CD4-positive, alpha-beta T cell (primary cell): ENCODE data around the gene SNORC. TPM values are rescaled to one million over a fixed set of nuclear protein-coding genes. Genes with fewer than 3 reads are reported as not detected.

Source experiments
- ATAC-seq: fragments of 200-7000 bp; cut with Tn5 transposase; one replicate; pipeline ENCODE4 v1.10.0; 2022; ENCODE audit warnings: mild to moderate bottlenecking; ENCODE audit not compliant: poor library complexity
- CTCF ChIA-PET: fragments of 350-600 bp; sonication (Branson Sonifier 250); formaldehyde crosslinking; loops from one replicate; lab custom pipeline; 2021; ENCODE audit warnings: antibody characterized with exemption, inconsistent platforms; lab: Charles Lee
- POLR2A ChIA-PET: fragments of 350-600 bp; sonication (Branson Sonifier 250); formaldehyde crosslinking; loops from one replicate; lab custom pipeline; 2021; ENCODE audit warnings: antibody characterized with exemption, inconsistent platforms; lab: Charles Lee
- DNase-seq, 14 experiments: peaks; one replicate each; pipeline ENCODE4 v3.0.0-alpha.2; 2013 to 2020; ENCODE audit warnings: mixed read lengths in 2 of 14
- H3K27ac ChIP-seq, 2 donors: one replicate each; pipeline versions ENCODE4 v1.5.1 to v1.7.0; 2013; ENCODE audit warnings: low read length in 2 of 2, low read depth in 1 of 2, mild to moderate bottlenecking in 1 of 2
- H3K27me3 ChIP-seq, 2 experiments: 1 replicate in 1 of 2; 2 replicates in 1 of 2; pipeline versions ENCODE4 v1.6.1 to v1.7.0; 2013; ENCODE audit warnings: low read length in 2 of 2, control low read depth in 1 of 2, mild to moderate bottlenecking in 1 of 2, moderate library complexity in 1 of 2; ENCODE audit not compliant: insufficient read depth in 2 of 2, control insufficient read depth in 1 of 2
- H3K36me3 ChIP-seq: one replicate; pipeline ENCODE4 v1.6.1; 2013; ENCODE audit warnings: low read length, control low read depth; ENCODE audit not compliant: insufficient read depth
- H3K4me1 ChIP-seq: one replicate; pipeline ENCODE4 v1.6.1; 2013; ENCODE audit warnings: low read length, control low read depth; ENCODE audit not compliant: insufficient read depth
- H3K4me3 ChIP-seq: one replicate; pipeline ENCODE4 v1.5.1; 2013; ENCODE audit warnings: mild to moderate bottlenecking, low read length, moderate library complexity
- H3K9me3 ChIP-seq, 2 experiments: 1 replicate in 1 of 2; 2 replicates in 1 of 2; pipeline versions ENCODE4 v1.6.1 to v1.7.0; 2013; ENCODE audit warnings: low read length in 2 of 2, mild to moderate bottlenecking in 2 of 2, control low read depth in 1 of 2, moderate library complexity in 1 of 2; ENCODE audit not compliant: control insufficient read depth in 1 of 2, insufficient read depth in 1 of 2
- H3K27ac Mint-ChIP-seq: one replicate; pipeline ENCODE4 v1.8.0; 2020; ENCODE audit warnings: mixed read lengths
- H3K27me3 Mint-ChIP-seq: one replicate; pipeline ENCODE4 v1.8.0; 2021; ENCODE audit warnings: mixed read lengths
- H3K36me3 Mint-ChIP-seq: one replicate; pipeline ENCODE4 v1.8.0; 2021; ENCODE audit warnings: low read depth, mixed read lengths
- H3K4me1 Mint-ChIP-seq: one replicate; pipeline ENCODE4 v1.8.0; 2021; ENCODE audit warnings: low read depth, mixed read lengths
- H3K4me3 Mint-ChIP-seq: one replicate; pipeline ENCODE4 v1.8.0; 2020; ENCODE audit warnings: mild to moderate bottlenecking, mixed read lengths
- H3K9me3 Mint-ChIP-seq: one replicate; pipeline ENCODE4 v1.8.0; 2020; ENCODE audit warnings: mixed read lengths
- intact Hi-C, 2 experiments: fragments of 100-400 bp; cut with DNase I in 1 of 2; cut with micrococcal nuclease in 1 of 2; formaldehyde crosslinking; loops; one replicate each; pipeline versions ENCODE4 v1.15.1 to v1.9.0; 2023 to 2025; cut with DNase I, micrococcal nuclease
- polyA plus RNA-seq, 2 donors: library from polyadenylated mRNA; unstranded; fragments of 120-200 nt; gene quantifications; one replicate each; pipeline ENCODE4 v1.2.1, GENCODE V29; 2013
- total RNA-seq, 174 experiments: library from RNA in 2 of 174; stranded (reverse) in 2 of 174; gene quantifications; one replicate each; pipeline ENCODE4 v1.2.3 and lab custom pipeline; 2021 to 2026
- TF ChIP-seq, protein P1 (sequence below): fragments of 200-600 bp; IDR thresholded peaks from one replicate; pipeline ENCODE4 v1.8.0; 2022; ENCODE audit warnings: antibody characterized with exemption, mild to moderate bottlenecking

Gene SNORC
- total RNA-seq: 1 to 10 TPM; 1.2 TPM
- 0.40 TPM for polyA plus RNA-seq (2013, experiment 1 of 2)
- 0.79 TPM for polyA plus RNA-seq (2013, experiment 2 of 2)
- total RNA-seq (lab: John Stamatoyannopoulos, UW): 0.13 to 3.4 (median 0.86) reads per million in 172 experiments

DNA sequence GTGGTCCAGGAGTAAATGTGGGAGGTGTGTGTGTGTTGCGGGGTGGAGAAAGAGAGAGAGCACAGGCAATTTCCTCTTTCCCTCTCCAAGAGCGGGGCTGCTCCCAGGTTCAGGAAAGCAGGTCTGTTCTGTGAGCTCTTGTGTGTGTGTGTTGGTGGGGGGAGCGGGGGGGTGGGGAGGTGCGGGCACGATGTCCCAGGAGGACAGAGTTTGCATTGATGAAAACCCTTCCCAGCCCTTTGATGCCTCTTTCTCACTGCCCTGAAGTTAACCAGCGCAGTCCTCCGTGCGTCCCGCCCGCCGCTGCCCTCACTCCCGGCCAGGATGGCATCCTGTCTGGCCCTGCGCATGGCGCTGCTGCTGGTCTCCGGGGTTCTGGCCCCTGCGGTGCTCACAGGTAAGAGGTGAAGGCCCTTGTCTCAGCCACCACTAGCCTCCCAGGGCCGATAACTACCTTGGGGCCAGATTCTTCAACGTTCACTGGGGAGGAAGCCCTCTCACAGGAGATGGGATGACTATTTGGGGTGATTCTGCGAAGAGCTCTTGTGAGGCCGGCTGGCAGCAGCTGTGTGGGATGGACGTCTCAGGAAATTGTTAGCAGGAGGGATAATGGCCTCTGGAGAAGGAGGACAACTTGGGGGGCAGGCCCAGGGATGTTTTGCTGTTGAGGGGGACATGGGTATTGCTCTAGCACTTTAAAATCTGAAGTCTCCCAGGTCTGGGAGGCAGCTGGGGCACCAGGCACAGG lies at the start of gene SNORC:
TSS of gene SNORC (plus strand) at position 247 of the 748 bp plus-strand sequence. CDS start at position 325, 78 bp downstream.
- Mint-ChIP-seq H3K4me1 (peaks cover 3% of the 10 kb centered on the region), H3K27ac (no peak within 1 kb of the TSS), H3K4me3 (no peak within 1 kb of the TSS), H3K36me3 (no peaks in the 10 kb centered on the region), H3K9me3 (no peaks in the 10 kb centered on the region), H3K27me3 (peaks cover 10% of the 10 kb centered on the region)
- Histone ChIP-seq H3K9me3 (no peaks in the 10 kb centered on the region), H3K36me3 (no peaks in the 10 kb centered on the region), H3K27me3 (peaks cover 11 to 13% of the 10 kb centered on the region in 2 experiments), H3K27ac (no peak within 1 kb of the TSS), H3K4me3 (no peak within 1 kb of the TSS), H3K4me1 (no peaks in the 10 kb centered on the region)
- TF ChIP-seq, protein P1, sequence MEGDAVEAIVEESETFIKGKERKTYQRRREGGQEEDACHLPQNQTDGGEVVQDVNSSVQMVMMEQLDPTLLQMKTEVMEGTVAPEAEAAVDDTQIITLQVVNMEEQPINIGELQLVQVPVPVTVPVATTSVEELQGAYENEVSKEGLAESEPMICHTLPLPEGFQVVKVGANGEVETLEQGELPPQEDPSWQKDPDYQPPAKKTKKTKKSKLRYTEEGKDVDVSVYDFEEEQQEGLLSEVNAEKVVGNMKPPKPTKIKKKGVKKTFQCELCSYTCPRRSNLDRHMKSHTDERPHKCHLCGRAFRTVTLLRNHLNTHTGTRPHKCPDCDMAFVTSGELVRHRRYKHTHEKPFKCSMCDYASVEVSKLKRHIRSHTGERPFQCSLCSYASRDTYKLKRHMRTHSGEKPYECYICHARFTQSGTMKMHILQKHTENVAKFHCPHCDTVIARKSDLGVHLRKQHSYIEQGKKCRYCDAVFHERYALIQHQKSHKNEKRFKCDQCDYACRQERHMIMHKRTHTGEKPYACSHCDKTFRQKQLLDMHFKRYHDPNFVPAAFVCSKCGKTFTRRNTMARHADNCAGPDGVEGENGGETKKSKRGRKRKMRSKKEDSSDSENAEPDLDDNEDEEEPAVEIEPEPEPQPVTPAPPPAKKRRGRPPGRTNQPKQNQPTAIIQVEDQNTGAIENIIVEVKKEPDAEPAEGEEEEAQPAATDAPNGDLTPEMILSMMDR: no peak
- ATAC-seq: no peak
- intact Hi-C loops: no loop called here
- POLR2A ChIA-PET: interaction anchor here (0.5 kb wide), 1 partner anchor 10 kb away, joined by 3 read pairs; no protein-coding TSS in a partner anchor
- CTCF ChIA-PET: no interaction called here
- DNase-seq: no peak

DNA sequence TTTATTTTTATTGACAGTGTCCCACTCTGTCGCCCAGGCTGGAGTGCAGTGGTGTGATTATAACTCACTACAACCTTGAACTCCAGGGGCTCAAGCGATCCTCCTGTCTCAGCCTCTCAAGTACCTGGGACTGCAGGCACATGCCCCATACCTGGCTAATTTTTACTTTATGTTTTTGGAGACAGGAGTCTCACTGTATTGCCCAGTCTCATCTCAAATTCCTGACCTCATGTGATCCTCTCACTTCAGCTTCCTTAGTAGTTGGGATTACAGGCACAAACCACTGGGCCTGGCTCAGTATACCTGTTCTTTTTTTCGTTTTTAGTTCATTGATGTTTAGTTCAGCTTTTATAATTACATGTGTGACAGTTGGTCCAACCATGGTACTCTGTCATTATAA lies 40.1 kb upstream of the SNORC start:
- intact Hi-C loops: no loop called here
- Mint-ChIP-seq H3K27ac (no peak overlapping the region), H3K4me1 (peaks cover 5% of the 10 kb centered on the region), H3K27me3 (no peaks in the 10 kb centered on the region), H3K4me3 (no peak overlapping the region), H3K9me3 (no peaks in the 10 kb centered on the region), H3K36me3 (peaks cover 87% of the 10 kb centered on the region)
- no peak for DNase-seq
- H3K4me3 ChIP-seq: no peak overlapping the region
- CTCF ChIA-PET: no interaction called here
- H3K27me3 ChIP-seq: no peaks in the 10 kb centered on the region
- no peaks in the 10 kb centered on the region for H3K9me3 ChIP-seq
- no peak for ATAC-seq
- peaks cover 67% of the 10 kb centered on the region for H3K36me3 ChIP-seq
- POLR2A ChIA-PET: no interaction called here
- H3K27ac ChIP-seq: no peak overlapping the region
- no peaks in the 10 kb centered on the region for H3K4me1 ChIP-seq
- TF ChIP-seq, protein P1: no peak

DNA sequence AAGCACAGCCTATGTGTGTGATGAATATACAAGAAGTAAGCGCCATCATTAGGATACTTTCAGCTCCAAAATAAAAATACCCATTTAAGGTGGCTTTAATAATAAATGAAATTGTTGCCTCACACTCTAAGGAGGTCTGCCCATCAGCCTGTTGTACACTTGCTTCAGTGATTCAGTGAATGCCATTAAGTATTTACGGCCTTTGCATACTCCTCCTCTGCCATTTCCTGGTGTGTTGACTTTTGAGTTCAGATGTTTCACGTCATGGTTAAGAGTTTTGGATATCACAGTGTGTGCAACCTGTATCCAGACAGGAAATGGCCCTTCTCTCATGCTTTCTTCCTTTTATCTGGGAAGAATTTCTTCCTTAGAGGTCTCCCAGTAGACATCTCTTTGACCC lies 38.6 kb upstream of the SNORC start:
- intact Hi-C loops: no loop called here
- TF ChIP-seq, protein P1: no peak
- Histone ChIP-seq H3K27me3 (no peaks in the 10 kb centered on the region), H3K9me3 (no peaks in the 10 kb centered on the region), H3K4me3 (no peak overlapping the region), H3K27ac (no peak overlapping the region), H3K36me3 (peaks cover 70% of the 10 kb centered on the region), H3K4me1 (no peaks in the 10 kb centered on the region)
- Mint-ChIP-seq H3K27ac (no peak overlapping the region), H3K4me3 (no peak overlapping the region), H3K4me1 (peaks cover 5% of the 10 kb centered on the region), H3K9me3 (no peaks in the 10 kb centered on the region), H3K36me3 (peaks cover 84% of the 10 kb centered on the region), H3K27me3 (no peaks in the 10 kb centered on the region)
- DNase-seq: no peak
- CTCF ChIA-PET: no interaction called here
- ATAC-seq: no peak
- POLR2A ChIA-PET: no interaction called here
